GM10248 (cell line): ENCODE data around the gene OR5B3.

Experiments
- CTCF ChIA-PET: fragments of 300-600 bp; sonication (Branson Sonifier 250); formaldehyde crosslinking; extraction: SDS; loops from one replicate; lab custom pipeline; 2021; ENCODE audit warnings: antibody characterized with exemption; lab: Yijun Ruan, JAX
- POLR2A ChIA-PET: fragments of 350-650 bp; sonication (Branson Sonifier 250); formaldehyde crosslinking; extraction: SDS; loops from one replicate; lab custom pipeline; 2020; ENCODE audit warnings: antibody characterized with exemption; lab: Yijun Ruan, JAX
- DNase-seq: peaks from one replicate; pipeline ENCODE4 v3.0.0; 2012; ENCODE audit errors: extremely low spot score
- TF ChIP-seq, protein P1 (sequence below): IDR thresholded peaks from 2 replicates; pipeline ENCODE4 v1.5.1; 2012; ENCODE audit warnings: mild to moderate bottlenecking, low read depth; ENCODE audit errors: extremely low read depth, missing control alignments, control extremely low read depth

Gene OR5B3

GRCh38 chr11:58406774-58407173, at the start of gene OR5B3:
OR5B3 (minus strand) TSS chr11:58406874; CDS start chr11:58403409, 3,465 bp downstream.
- TF ChIP-seq, protein P1, sequence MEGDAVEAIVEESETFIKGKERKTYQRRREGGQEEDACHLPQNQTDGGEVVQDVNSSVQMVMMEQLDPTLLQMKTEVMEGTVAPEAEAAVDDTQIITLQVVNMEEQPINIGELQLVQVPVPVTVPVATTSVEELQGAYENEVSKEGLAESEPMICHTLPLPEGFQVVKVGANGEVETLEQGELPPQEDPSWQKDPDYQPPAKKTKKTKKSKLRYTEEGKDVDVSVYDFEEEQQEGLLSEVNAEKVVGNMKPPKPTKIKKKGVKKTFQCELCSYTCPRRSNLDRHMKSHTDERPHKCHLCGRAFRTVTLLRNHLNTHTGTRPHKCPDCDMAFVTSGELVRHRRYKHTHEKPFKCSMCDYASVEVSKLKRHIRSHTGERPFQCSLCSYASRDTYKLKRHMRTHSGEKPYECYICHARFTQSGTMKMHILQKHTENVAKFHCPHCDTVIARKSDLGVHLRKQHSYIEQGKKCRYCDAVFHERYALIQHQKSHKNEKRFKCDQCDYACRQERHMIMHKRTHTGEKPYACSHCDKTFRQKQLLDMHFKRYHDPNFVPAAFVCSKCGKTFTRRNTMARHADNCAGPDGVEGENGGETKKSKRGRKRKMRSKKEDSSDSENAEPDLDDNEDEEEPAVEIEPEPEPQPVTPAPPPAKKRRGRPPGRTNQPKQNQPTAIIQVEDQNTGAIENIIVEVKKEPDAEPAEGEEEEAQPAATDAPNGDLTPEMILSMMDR, result no peak
- no peak for DNase-seq
- ChIA-PET CTCF (interaction anchor here (1.3 kb wide), 1 partner anchor 10 kb away, joined by 5 read pairs; no protein-coding TSS in a partner anchor), POLR2A (no interaction called here)

- ChIA-PET CTCF (no interaction called here), POLR2A (no interaction called here)
- TF ChIP-seq, protein P1, result no peak
- no peak for DNase-seq
These were observed 44.9 kb upstream of the OR5B3 start for GRCh38 chr11:58451585-58451984.

DNA sequence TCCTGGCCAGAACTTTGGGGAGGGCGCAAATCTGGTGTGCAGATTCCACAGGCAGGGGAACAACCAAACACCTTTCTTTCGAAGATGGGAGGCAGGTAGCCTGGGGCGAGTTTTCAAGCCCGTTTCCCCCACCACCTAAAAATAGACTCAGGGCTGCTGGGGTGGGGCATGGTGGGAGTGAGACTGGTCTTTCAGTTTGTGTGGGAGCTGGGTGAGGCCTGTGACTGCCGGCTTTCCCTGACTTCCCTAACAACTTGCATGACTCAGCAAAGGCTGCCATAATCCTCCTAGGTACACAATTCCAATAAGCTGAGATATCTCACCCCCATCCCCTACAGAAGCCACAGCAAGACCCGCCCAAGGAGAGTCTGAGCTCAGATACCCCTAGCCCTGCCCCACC, 39.6 kb upstream of the OR5B3 start:
- DNase-seq, result no peak
- TF ChIP-seq, protein P1, result no peak
- ChIA-PET POLR2A (no interaction called here), CTCF (interaction anchor here (0.6 kb wide), 1 partner anchor 42 kb away, joined by 3 read pairs; no protein-coding TSS in a partner anchor)

GRCh38 chr11:58444300-58444699, 37.6 kb upstream of the OR5B3 start:
- CTCF ChIA-PET, result no interaction called here

GRCh38 chr11:58442136-58442535, 35.5 kb upstream of the OR5B3 start, which contains the start of gene OR5B12:
OR5B12 (minus strand) TSS chr11:58442236; CDS start chr11:58440151, 2,085 bp downstream.
- TF ChIP-seq, protein P1, result no peak
- POLR2A ChIA-PET, result no interaction called here
- no peak for DNase-seq
- CTCF ChIA-PET, result no interaction called here

More at GRCh38 chr11:58444300-58444699, 37.6 kb upstream of the OR5B3 start:
- POLR2A ChIA-PET, result no interaction called here
- DNase-seq, result no peak
- TF ChIP-seq, protein P1, result no peak

GRCh38 chr11:58438486-58438885, 31.8 kb upstream of the OR5B3 start:
- no peak for DNase-seq
- POLR2A ChIA-PET, result no interaction called here
- TF ChIP-seq, protein P1, result no peak
- CTCF ChIA-PET, result interaction anchor here (1.4 kb wide), 1 partner anchor 9 kb away, joined by 3 read pairs; no protein-coding TSS in a partner anchor
